NOMO-1 treated with dmso at 0.1 percent for 144 hours (cell line): ENCODE measurements around the gene QRFPR.
"Not testable (repeated sequence)": the region's sequence is repeated elsewhere in the genome, so short reads cannot be mapped to it uniquely, and the experiment has no call there.

Experiments
- DNase-seq: peaks from one replicate; lab custom pipeline; 2025; ENCODE audit not compliant: unreplicated experiment; lab: John Stamatoyannopoulos, UW

Gene QRFPR

GRCh38 chr4:121339824-121340223, 41.0 kb downstream of the QRFPR start:
- no peak for DNase-seq

GRCh38 chr4:121339307-121339706, 41.5 kb downstream of the QRFPR start:
- no peak for DNase-seq

DNA sequence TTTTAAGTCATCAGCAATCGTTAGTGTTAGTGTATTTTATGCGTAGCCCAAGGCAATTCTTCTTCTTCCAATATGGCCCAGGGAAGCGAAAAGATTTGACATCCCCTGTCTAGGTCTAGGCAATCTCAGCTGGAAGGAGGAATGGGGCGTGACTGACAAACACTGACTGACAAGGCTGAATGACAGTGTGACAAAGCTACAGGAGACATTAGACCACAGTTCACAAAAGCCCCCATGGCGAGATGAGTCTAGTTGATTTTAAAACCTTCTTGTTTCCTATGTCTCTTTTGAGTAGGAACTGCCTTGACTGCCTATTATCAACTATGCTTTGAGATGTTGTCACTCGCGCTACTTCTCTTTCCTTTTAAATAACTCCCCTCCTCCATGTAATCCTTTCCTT, 42.3 kb downstream of the QRFPR start:
- DNase-seq, result no peak

DNA sequence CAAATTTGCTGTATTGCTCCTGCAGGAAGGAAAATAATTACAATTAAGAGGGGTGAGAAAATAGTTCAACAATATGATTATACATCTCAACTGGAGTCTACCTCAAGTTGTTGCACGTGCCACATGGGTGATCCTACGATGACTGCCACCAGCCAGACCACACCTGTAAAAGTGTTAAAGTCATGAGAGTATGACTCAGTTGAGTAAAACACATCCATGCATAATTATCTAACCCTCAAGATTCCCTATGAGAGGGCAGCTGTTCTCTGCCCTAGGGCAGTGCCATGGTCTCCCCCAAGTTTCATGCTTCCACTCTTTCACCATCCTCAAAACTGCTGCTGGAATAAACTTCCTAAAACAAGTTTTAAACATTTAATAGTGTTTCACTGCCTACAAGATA, 44.1 kb downstream of the QRFPR start:
- DNase-seq, result no peak

DNA sequence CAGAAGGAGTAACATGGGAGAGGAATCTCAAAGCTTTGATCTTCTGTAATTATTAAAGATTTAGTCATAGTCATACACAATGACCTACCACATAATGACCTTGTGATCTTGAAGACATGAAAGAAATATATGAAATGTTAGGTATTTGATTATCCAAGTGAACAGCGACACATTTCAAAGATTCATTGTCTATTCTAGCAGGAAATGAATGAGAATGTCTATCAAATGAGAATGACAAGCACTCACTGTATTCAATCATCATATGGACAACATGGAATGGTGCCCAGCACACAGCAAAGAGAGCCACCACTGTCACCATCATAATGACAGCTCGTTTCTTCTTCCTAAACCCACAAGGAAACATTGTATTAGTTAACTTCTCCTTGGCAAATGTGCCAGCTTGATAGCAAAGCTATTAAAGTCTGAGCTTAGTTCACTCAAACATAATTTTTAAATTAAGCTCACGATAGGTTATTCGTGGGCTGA, 50.6 kb downstream of the QRFPR start:
- DNase-seq, result no peak

DNA sequence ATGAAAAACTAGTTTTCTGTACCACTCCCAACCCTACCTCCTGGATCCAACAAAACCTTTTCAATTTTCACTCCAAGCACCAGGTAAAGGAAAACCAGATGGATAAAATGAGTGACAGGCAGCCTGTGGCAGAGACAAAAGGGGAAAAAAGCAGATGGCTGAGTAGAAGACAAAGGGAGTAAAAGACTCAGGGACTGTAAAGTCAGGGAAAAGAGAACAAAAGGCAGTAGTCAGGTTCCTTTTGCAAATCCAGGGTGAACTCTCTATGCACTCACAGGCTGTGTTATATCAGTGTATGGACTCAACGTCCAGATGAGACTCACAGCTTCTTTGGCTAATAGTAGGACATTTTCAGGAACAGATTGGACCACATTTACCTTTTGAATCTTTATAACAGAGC, 54.2 kb downstream of the QRFPR start:
- no peak for DNase-seq

DNA sequence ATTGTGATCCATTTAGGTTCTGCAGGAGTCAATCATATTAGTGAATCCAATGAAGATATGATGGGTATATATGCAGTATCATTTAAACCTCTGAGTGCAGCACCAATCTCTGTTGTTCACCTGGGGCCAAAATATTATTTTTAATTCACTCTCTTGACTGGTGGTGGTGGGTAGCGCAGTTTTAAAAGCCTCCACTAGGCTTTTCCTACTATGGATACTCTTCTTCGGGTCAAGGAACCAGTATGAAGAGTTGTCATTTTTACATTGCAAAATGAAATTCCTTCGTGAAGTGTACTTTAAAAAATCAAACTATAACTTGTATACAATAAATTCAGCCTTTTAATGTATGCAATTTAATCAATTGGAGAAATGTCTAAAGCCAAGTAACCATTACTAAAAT, 56.5 kb downstream of the QRFPR start:
- no peak for DNase-seq

GRCh38 chr4:121321466-121321865, 59.4 kb downstream of the QRFPR start:
- DNase-seq, result no peak

DNA sequence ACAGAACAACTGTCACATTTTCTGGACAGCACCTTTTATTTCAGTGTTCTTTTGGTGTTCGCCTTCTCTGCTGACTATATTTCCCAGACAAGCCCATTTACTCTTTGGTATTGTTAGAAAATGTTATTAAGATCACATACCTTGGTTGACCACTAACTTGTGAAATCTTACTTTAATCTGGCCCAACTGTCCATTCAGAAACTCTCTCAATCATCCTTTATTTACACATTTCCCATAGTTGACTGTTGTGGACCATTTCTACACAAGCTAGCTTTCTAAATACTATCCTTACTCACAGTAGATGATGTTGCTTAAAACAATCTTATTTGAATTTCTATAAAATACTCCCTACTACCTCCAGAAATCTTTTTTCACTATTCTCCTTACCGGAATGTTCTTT, 64.7 kb downstream of the QRFPR start:
- DNase-seq, result no peak

DNA sequence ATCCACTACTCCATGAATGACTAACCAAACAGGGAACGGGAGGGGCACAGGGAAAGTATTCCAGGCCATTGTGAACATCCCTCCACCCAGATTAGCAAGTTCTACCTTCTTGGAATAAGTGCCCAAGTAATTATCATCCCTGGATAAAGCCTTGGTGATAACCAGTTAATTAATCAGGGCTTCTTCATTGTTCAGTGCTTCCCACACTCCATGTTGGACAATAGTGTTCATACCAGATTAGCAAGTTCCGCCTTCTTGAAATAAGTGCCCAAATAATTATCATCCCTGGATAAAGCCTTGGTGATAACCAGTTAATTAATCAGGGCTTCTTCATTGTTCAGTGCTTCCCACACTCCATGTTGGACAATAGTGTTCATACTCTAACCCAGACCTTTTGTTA, 67.4 kb downstream of the QRFPR start:
- not testable (repeated sequence) for DNase-seq

GRCh38 chr4:121308828-121309227, 72.0 kb downstream of the QRFPR start:
- DNase-seq, result no peak

DNA sequence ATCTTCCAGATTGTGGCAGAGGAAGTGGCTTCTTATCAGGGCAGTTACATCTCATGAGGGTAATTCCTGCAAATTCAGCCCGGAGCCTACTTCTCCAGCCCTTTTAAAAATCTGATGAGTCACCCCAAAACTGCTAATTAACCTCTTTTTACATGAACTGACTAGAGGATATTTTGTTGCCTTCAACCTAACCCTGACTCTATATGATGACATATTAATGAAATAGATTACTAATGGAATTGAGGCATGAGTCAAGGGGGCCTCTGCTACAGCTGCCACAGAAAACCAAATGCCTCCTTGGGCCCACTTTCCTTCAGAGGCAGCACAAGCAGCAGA, 72.5 kb downstream of the QRFPR start:
- DNase-seq, result no peak

DNA sequence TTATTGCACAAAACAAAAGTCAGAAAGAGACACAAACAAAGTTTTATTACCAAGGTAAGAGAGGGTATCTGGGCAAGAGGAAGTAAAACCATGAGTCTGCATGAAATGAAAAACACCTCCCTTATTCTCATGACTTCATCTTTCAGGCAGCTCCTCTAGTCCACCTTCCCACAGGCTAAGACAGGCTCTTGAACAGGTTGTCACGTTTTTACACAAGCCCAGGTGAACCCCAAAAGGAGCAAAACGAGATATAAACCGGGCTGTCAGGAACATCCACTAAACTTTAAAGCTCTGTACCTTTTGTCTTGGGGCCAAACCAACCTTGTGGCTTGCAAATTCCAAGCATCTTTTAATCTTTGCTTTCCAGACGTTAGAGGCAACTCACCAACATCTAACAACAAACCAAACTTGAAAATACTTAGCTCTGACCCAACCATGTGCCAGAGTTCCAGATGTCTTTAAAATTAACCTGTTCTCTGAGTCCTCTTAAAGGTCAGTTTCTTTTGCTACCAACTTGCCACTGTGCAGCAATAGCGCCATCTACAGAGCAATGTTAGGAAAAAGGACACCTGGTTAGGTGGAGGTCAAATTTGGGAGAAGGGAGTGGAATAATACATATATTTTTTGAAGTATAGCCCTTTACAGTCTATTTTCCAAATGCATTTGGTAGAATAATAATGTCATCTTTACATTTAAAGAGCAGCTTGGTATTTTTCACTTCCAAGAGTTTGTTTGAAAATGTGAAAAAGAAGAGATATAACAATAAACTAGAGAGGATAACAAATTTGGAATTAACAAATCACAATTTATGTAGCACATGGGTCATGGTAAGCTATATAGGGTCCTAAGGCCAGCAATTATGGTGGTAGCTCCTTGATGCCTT, 73.1 kb downstream of the QRFPR start:
- DNase-seq, result peak; percentile 19

DNA sequence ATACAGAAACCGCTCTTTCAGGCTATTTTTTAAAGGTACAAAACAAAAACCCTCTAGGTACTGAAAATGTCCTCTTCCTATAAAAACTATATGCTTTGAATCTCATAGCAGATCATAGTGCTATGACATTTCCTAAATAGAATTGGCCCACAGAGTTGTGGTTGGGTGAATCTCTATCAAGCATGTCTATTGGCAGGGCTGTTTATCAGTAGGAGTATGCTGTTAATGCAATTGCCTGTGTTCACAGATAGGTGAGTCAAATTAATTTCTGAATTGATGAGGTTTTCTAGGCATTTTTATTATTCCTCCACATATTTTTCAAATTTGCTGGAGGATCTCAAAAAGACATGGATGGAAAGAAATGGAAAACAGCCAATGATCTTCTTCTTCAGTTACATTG, 73.9 kb downstream of the QRFPR start:
- DNase-seq, result no peak

GRCh38 chr4:121304893-121305292, 75.9 kb downstream of the QRFPR start:
- no peak for DNase-seq

- DNase-seq, result no peak
Measured at GRCh38 chr4:121299367-121299766, 81.5 kb downstream of the QRFPR start.

GRCh38 chr4:121283319-121283718, 97.5 kb downstream of the QRFPR start:
- no peak for DNase-seq

- DNase-seq, result no peak
Measured at GRCh38 chr4:121280425-121280824, 100.4 kb downstream of the QRFPR start.

DNA sequence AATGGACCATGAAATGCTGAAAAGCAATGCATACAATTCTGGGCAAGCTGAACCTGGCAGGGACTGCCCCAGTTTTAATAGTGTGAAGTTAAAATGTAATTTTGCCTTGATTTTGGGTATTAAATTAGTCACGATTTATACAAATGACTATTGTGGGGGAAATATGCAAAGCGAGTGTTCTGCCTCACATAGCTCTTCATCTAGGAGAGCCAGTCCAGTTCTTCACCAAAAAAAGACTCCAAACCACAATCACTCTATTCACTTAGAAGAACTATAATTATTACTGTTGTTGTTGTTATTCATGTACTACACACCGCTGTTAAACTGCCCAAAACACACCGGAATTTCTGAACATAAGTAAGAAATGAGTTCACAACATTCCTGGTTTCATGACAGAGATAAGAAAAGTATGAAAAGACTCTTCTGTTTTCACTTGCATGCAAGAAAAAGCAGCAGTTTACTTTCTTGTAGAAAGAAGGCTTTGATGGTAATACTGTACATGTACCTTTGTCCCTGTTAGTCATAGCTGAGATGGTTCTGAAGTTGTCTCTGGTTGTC, 101.9 kb downstream of the QRFPR start:
- DNase-seq, result no peak
